Measurements from ENCODE around the gene TTC38.

DNA sequence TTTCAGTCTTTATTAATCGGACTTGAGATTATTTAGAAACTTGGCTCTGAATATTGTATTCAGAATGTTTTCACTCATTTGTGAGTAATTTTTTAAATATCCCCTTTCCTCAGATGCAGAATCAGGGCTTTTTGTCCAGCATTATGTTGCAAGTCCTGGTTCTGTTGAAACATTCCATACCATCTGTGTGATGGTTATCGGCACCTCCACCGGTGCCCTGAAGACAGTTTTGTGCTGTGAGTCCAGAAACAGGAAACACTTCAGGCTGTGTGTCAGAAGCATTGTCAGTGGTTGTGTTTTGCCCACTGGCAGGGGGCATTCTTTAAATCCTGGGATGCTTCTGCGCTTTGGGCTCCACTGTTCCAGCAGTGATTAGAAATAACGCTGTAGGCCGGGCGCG, 38.1 kb upstream of the TTC38 start:
- no peak for TF ChIP-seq POLR2A (IDR thresholded peaks at IDR 0.05)
- TF ChIP-seq, protein P1, sequence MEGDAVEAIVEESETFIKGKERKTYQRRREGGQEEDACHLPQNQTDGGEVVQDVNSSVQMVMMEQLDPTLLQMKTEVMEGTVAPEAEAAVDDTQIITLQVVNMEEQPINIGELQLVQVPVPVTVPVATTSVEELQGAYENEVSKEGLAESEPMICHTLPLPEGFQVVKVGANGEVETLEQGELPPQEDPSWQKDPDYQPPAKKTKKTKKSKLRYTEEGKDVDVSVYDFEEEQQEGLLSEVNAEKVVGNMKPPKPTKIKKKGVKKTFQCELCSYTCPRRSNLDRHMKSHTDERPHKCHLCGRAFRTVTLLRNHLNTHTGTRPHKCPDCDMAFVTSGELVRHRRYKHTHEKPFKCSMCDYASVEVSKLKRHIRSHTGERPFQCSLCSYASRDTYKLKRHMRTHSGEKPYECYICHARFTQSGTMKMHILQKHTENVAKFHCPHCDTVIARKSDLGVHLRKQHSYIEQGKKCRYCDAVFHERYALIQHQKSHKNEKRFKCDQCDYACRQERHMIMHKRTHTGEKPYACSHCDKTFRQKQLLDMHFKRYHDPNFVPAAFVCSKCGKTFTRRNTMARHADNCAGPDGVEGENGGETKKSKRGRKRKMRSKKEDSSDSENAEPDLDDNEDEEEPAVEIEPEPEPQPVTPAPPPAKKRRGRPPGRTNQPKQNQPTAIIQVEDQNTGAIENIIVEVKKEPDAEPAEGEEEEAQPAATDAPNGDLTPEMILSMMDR (IDR thresholded peaks at IDR 0.05) = no peak
